A172 (cell line): Measurements from ENCODE around the gene ITGAE. TPM values are rescaled to one million over a fixed set of nuclear protein-coding genes. Genes with fewer than 3 reads are reported as not detected.
A peak's percentile ranks its signal among the peaks of the same experiment; 100 is the strongest.

ENCODE experiments used
- DNase-seq: peaks from one replicate; pipeline ENCODE4 v3.0.0-alpha.2; 2015; ENCODE audit warnings: low spot score
- total RNA-seq: library from RNA; depleted of rRNA; stranded (reverse); fragments of >200 nt; shearing (Covaris generic); gene quantifications from 2 replicates; pipeline ENCODE4 v1.2.3, GENCODE V29; 2014

ITGAE gene
- total RNA-seq, 1 experiment from 2014 or later: 70.5 TPM

DNA sequence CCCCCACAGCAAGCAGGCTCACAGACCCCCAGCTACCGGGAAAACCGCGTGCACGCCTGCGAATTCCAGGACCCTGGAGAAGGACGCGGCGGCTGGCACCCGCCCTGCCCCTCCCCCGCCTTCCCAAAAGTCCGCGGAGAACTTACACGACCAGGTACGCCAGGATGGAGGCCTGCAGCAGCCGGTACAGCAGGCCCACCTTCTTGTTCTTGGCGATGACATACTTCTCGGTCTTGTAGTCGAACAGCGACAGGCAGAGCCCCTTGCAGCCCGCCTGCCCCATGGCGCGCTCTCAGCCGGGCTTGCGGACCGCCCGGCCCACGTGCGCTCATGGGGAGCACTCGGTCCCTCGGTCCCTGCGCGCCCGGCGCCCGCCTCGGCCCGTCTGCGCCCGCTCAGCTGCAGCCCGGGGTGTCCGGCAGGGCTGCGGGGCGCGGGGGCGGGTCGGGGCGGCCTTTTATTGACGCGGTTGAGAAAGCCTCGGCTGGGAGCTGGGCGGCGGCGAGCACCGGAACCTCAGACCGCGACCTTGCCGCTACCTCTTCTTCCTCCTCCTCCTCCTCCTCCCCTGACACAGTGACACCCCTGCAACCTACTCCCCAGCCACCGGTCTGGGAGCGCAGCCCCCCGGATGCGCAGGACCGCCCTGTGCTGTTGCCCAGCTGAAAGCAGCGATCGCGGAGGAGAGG is 105.1 kb downstream of the ITGAE start, which contains the start of gene P2RX5:
P2RX5 (minus strand) TSS at position 433 of the 689 bp plus-strand sequence; CDS start at position 283, 150 bp downstream.
- DNase-seq: no peak

DNA sequence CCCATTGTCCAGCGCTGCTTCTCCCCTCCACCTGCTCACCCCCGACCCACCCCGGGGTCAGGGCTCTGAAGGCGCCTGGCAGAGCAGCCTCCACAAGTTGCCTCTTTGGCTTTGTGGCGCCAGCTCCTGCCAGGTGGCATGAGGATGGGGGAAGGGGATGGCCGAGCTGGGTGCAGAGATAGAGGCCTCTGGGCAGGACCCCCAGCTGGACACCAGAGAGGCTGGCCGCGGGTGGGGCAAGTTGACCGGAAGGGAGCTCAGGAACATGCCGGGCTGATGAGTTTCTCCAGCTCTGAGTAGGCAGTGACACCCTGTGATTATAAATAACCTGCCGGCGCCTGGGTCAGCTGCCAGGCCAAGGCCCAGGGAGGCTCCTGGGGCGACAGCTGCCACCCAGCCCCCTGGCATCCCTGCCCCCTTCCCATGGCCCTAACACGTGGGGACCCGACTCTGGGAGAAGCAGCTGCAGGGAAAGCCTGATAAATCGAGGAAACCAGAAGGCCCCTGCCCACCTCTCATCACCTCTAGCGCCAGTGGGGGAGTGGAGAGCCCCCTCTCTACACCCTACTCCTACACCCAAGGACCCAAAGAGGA is 105.8 kb downstream of the ITGAE start:
- DNase-seq: peak; percentile 75

DNA sequence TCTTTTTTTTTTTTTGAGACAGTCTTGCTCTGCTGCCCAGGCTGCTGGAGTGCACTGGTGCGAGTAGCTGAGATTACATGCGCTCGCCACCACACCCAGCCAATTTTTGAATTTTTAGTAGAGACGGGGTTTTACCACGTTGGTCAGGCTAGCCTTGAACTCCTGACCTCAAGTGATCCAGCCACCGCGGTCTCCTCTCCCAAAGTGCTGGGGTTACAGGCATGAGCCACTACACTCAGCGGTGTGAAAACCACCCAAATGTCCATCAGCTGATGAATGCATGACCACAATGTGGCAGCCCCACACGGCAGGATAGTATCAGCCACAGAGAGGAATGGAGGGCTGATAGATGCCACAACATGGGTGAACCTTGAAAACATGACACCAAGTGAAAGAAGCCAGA is 107.2 kb downstream of the ITGAE start:
- DNase-seq: peak; percentile 28

DNA sequence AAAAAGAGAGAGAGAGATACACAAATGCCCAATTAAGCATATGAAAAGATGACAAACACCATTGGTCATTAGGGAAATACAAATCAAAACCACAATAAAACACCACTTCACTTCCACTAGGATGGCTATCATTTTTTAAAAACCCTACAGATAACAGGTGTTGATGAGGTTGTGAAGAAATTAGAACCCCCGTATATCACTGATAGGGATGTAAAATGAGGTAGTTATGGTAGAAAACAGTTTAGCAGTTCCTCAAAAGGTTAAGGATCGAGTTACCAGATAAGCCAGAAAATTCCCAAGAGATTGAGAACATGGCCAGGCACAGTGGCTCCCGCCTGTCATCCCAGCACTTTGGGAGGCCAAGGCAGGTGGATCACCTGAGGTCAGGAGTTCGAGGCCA is 107.8 kb downstream of the ITGAE start:
- no peak for DNase-seq

DNA sequence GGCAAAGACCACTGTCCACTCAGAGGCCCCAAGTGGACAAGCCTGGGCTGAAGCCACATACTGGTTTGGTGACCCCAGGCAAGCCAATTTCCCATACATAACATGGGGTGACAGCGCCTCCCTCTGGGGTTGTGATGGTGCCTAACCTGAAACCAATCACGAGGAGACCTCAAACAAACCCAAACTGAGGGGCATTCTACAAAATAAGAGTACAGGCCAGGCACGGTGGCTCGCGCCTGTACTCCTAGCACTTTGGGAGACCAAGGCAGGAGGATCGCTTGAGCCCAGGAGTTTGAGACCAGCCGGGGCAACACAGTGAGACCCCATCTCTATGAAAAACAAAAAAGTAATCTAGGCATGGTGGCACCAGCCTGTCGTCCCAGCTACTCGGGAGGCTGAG is 108.6 kb downstream of the ITGAE start:
- DNase-seq: no peak

DNA sequence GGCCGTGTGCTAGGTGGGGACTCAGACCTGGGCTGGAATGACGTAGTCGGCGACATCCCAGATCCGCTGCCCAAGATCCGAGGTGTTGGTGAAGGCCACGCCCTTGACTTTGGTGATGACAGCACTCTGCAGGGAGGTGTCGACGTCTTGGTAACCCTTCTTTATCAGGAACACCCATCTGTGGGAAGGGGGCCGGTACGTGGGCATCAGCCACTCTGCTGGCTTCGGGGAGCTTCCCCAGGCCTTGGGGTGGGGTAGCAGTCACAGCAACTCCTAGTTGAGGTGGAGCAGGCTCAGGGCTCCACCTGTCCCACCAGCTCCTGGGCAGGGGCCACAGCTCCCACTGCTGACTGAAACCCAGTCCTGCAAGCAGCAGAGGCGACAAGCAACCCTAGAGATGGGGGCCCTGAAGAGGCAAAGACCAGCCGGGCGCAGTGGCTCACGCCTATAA is 109.3 kb downstream of the ITGAE start:
- no peak for DNase-seq

DNA sequence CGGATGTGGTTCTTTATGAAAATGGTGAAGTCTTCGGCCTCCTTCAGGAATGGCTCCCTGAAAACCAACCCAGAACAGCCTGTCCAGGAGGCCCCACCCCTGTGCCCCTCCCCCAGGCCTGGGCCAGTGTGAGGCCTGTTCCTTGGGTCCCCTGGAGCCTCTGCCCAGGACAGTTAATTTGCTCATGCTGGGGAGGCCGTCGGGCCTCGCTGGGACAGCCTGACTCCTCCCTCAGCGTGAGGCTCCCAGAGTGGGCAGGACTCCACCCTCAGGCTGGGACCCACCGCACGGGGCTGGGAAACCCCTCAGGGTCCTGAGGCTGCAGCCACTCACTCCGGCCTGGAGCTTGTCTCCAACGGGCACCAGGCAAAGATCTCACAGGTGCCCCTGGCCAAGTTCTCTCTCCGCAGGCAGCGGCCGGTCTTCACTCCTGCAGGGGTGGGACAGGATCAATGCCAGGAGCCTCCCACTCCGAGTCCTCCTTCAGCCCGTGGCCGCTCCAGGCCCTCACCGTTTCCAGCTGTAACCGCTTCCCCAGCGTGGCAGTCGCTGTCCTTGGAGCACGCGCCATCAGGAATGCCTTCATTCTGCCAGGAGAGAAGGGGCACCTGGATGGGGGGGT is 110.8 kb downstream of the ITGAE start:
- DNase-seq: no peak

DNA sequence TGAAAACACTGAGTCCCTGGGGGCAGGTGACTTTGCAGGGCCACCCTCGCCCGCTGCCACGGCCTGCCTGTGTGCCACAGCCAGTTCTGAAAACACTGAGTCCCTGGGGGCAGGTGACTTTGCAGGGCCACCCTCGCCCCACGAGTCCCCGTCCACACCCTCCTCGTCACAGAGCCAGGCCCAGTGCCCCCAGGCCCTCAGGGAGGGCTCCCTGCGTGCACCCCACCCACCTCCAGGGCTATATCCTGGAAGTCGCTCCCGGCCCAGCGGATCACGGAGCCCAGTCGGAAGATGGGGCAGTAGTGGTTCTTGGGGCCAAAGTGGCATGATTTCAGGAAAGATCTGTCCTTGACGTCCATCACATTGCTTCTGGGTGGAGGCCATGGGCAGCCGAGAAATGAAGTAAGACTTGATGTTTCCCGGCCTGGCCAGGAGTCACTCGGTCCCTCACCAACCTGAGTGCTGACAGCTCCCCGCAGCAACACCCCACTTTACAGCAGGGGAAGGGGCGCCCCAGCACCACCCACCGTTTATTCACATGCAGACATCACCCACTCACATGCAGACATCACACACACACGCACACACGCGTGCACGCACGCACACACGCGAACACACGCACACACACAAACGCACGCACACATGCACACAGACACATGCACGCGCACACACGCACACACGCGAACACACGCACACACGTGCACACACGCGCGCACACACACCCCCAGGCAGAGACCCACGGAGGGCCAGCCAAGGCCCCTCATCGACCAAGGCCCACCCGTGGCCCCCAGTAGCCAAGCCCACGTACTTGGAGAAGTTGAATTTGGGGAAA is 111.5 kb downstream of the ITGAE start:
- no peak for DNase-seq

DNA sequence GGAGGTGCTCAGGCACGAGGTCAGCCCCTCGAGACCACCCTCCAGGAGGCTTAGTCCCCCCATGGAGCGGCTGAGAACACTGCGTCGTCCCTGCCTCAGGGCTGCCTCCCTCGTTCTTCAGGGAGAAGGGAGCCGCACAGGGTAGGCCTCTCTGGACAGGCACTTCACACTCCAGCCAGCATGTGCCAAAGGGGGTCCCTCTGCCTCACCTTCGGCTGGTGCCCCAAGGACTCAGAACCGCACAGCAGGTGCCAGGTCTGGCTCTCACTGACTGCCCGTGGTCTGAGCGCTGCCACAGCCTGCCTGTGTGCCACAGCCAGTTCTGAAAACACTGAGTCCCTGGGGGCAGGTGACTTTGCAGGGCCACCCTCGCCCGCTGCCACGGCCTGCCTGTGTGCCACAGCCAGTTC is 112.1 kb downstream of the ITGAE start:
- no peak for DNase-seq

DNA sequence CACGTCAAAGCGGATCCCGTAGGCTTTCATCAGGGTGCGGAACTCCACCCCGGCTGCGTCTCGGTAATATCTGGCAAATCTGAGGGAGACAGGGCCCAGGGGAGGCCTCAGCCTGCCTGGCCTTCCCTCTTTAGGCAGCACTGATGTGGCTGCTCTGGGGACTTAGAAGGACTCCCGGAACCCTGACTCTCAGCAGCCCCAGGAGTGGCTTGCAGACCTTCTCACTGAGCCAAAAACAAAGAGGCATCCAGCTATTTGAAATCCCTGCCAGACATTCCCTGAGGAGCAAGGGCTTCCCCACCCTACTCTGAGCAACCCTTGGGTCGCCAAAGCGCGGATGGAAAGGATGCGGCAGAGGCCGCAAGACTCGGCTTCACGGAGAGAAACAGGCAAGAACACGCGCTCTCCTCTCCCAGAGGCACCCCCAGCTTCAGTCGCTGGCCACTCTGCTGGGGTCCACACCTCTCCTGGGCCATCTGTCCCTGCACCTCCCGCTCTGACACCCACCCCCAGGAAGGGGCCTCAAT is 112.9 kb downstream of the ITGAE start:
- no peak for DNase-seq

DNA sequence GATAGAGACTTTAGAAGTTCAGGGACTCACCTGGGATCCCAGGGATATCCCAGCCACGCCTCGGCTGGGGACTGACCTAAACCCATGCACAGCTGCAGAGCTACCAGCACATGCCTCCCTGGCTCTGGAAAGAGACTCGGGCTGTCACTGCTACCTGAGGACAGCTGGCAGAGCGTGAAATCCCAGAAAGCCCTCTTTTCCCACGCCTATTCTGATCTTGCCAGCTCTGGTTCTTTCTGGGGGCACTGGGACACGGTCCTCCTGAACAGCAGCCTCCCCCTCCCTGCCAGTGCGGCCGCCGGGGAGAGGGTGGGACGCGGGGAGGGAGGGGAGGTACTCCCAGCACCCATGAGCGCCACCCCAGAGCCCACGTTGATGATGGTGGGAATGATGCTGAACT is 115.8 kb downstream of the ITGAE start:
- no peak for DNase-seq

DNA sequence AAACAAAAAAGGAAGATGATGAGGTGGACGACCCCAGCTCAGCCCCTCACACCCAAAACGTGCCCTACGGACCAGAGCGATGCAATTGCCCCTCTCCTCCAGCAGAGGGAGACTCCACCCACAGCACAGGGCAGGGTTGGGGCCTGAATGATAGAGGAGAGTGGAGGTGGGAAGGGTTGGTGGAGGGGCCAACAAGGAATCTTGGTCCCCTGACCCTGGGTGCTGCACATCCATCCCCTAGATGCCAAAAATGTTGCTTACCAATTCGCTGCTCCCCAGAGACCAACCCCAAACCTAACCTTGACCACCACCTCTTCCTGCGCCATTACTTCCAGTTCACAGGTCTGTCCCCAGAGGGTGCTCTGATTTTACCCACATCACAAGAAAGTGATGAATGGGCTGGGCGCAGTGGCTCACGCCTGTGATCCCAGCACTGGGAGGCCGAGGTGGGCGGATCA is 117.9 kb downstream of the ITGAE start:
- DNase-seq: peak; percentile 37

DNA sequence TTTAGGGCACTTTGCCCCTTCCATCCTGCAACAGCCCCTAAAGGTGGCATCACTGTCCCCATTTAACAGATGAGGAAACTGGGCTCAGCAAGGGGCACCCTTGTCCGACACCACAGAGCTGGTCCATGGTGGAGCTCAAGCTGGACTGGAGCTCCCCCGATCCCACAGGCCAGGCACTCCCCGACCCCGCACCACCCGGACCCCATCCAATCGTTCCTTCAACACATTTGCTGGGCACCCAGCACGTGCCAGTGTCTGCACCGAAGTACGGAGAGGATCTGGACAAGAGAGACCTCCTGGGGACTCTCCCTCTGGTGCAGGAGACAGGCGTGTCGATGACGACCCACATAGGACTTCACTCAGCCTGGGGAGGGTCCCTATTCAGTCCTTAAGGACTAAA is 119.0 kb downstream of the ITGAE start:
- no peak for DNase-seq

DNA sequence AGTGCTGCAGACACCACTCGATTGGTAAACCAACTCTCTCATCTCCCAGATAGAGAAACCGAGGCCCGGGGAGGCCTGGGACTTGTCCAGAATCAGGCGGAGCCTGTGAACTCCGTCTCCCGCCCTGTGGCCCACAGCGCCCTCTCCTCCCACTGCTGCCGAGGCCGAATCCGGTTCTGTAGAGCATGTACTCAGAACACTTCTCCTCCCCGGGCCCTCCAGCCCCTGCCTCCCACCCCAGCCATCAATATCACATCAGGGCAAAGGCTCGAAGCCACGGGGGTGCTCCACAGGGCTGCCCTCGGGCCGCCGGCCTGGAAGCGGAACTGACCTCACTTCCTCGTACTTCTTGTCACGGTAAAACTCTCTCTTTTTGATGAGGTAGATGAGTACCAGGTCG is 119.4 kb downstream of the ITGAE start:
- no peak for DNase-seq

DNA sequence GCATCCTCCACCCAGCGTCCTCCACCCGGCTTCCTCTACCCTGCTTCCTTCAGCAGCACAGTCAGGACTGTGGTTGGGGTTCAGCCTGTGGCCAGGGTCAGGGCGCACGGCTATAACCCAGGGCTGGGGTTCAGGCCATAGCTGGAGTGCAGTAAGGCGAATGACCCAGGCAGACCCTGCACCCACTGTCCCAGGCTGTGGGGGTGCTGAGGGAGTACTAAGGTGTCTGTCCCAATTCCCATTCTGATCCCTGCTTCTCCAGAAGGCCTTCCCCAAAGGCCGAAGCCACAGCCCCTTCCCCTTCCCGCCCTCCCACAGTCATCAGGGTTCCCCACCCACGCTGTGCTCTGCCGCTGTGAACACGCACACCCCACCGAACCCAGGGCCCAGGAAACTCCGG is 119.9 kb downstream of the ITGAE start:
- no peak for DNase-seq

GRCh38 chr17:3679531-3680126 is 121.4 kb downstream of the ITGAE start:
- DNase-seq: no peak

DNA sequence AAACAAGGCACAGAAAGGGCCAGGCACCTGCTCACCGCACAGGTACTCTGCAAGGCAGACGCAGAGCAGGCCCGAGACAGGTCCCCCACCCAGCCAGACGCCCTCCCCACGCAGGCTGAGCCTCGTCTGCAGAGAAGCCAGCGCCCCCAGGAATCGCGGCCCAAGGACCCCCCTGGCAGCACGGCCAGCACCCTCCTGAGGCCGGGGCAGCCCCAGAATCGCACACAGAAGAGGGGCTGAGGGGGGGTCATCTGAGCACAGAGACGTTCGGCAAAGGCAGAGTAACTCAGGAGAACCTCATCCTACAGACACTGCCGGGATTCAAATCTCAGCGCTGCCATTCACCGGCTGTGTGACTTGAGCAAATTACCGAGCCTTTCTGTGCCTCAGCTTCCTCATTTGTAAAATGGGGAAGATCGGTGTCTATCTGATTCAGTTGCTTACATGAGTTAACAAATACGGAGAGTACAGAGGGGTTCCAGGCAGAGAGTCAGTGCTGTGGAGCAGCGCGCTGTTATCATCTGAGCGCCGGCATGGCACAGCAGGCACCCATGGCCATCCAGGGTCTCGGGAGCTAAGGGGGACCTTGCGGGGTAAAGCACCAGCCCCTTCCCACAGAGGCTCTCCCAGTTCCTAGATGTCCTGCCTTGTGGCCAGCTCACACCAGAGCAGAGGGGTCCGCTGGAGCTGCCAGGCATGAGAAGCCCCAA is 122.0 kb downstream of the ITGAE start:
- no peak for DNase-seq

- no peak for DNase-seq
These were observed 122.7 kb downstream of the ITGAE start for GRCh38 chr17:3678095-3678820.

GRCh38 chr17:3675886-3676285 is 125.1 kb downstream of the ITGAE start:
- DNase-seq: no peak

- DNase-seq: no peak
These were observed 128.4 kb downstream of the ITGAE start for GRCh38 chr17:3672571-3672970.
